ENCODE measurements around the gene TRRAP.

TRRAP gene

GRCh38 chr7:99008921-99009530 is 130.7 kb downstream of the TRRAP start:
- no peak for DNase-seq

GRCh38 chr7:99010281-99010680 is 131.9 kb downstream of the TRRAP start:
- no peak for DNase-seq

GRCh38 chr7:99011341-99011705 is 133.0 kb downstream of the TRRAP start:
- no peak for DNase-seq

- no peak for DNase-seq
These were observed 133.5 kb downstream of the TRRAP start for GRCh38 chr7:99011706-99012404.

- DNase-seq: no peak
These were observed 134.4 kb downstream of the TRRAP start for GRCh38 chr7:99012722-99013121.

- DNase-seq: no peak
These were observed 135.2 kb downstream of the TRRAP start for GRCh38 chr7:99013266-99014112.

GRCh38 chr7:99014113-99014985 is 136.0 kb downstream of the TRRAP start:
- no peak for DNase-seq

- no peak for DNase-seq
These were observed 137.9 kb downstream of the TRRAP start for GRCh38 chr7:99016196-99016595.

- no peak for DNase-seq
These were observed 141.4 kb downstream of the TRRAP start for GRCh38 chr7:99019523-99020412.

- DNase-seq: no peak
These were observed 142.0 kb downstream of the TRRAP start for GRCh38 chr7:99020413-99020715.

GRCh38 chr7:99021941-99022560 is 143.7 kb downstream of the TRRAP start:
- DNase-seq: no peak

GRCh38 chr7:99024066-99024465 is 145.7 kb downstream of the TRRAP start:
- DNase-seq: no peak

- DNase-seq: no peak
These were observed 148.9 kb downstream of the TRRAP start for GRCh38 chr7:99027241-99027640.

GRCh38 chr7:99027841-99028240 is 149.5 kb downstream of the TRRAP start:
- no peak for DNase-seq

GRCh38 chr7:99028261-99028973 is 150.1 kb downstream of the TRRAP start:
- DNase-seq: no peak

GRCh38 chr7:99029466-99030435 is 151.4 kb downstream of the TRRAP start:
- no peak for DNase-seq

- DNase-seq: no peak
These were observed 152.1 kb downstream of the TRRAP start for GRCh38 chr7:99030457-99030856.

- no peak for DNase-seq
These were observed 152.6 kb downstream of the TRRAP start for GRCh38 chr7:99030951-99031350.

- no peak for DNase-seq
These were observed 153.2 kb downstream of the TRRAP start for GRCh38 chr7:99031496-99031895.

- DNase-seq: no peak
These were observed 154.6 kb downstream of the TRRAP start for GRCh38 chr7:99032928-99033327.

All from stimulated activated CD4-positive, alpha-beta T cell treated with anti-CD3 and anti-CD28 coated beads, Interleukin-2, amount 100 ng/mL, for 48 hours (primary cell).